Measurements from ENCODE around the gene CTNNA3.

The CTNNA3 gene

DNA sequence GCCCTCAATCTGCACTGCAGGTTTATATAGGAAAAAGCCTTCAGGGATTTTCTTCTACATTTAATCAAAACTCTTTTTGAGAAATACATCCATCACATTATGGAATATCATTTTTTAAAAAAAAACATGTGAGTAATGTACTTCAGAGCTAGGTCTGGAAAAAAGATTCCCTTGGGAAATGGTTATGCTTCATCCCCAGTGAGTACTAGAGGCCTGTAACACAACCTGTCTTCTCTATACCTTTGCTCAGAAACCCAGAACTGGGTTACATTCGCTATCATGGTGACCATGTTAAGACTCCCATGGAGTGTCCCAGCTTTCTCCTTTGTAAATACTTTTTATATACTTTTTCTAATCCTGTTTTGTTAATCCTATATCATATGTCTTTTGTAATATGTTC, 583.2 kb downstream of the CTNNA3 start:
- Histone ChIP-seq H3K4me3 (ENCODE audit: low read depth in 1 of 2, low read length in 2 of 2) (no peak overlapping the region), H3K9me3 (ENCODE audit: control insufficient read depth in 1 of 2, low read length in 2 of 2) (no peaks in the 10 kb centered on the region), H3K9ac (ENCODE audit: low read depth in 1 of 2, low read length in 2 of 2) (no peak overlapping the region), H3K27ac (ENCODE audit: low read depth, low read length) (no peak overlapping the region), H3K27me3 (ENCODE audit: control insufficient read depth in 1 of 2, insufficient read depth in 2 of 2, low read length in 2 of 2) (no peaks in the 10 kb centered on the region), H3K4me1 (ENCODE audit: control insufficient read depth in 1 of 2, insufficient read depth in 2 of 2, low read length in 2 of 2) (no peaks in the 10 kb centered on the region), H3K36me3 (ENCODE audit: control insufficient read depth in 1 of 2, insufficient read depth in 2 of 2, low read length in 2 of 2) (no peaks in the 10 kb centered on the region)

DNA sequence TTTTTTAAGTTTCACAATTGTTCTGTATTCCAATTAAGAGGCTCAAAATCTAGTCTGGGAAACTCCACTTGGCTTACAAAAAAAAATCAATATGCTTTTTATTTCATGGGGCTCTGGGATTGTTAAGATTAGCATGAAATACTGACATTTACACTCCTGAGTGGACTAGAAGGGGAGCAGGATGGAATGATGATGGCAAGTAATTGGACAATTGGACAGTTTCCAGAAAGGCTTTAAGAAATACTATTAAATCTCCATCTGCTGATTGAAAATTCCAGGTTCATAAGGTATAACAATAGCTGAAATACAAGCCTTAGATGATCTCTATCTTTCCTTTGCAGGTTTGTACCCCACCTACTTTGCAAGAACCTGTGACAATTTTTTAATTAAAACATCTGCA, 585.7 kb downstream of the CTNNA3 start:
- Histone ChIP-seq H3K9me3 (ENCODE audit: control insufficient read depth in 1 of 2, low read length in 2 of 2) (no peaks in the 10 kb centered on the region), H3K27ac (ENCODE audit: low read depth, low read length) (no peak overlapping the region), H3K4me3 (ENCODE audit: low read depth in 1 of 2, low read length in 2 of 2) (no peak overlapping the region), H3K9ac (ENCODE audit: low read depth in 1 of 2, low read length in 2 of 2) (no peak overlapping the region), H3K4me1 (ENCODE audit: control insufficient read depth in 1 of 2, insufficient read depth in 2 of 2, low read length in 2 of 2) (no peaks in the 10 kb centered on the region), H3K36me3 (ENCODE audit: control insufficient read depth in 1 of 2, insufficient read depth in 2 of 2, low read length in 2 of 2) (no peaks in the 10 kb centered on the region), H3K27me3 (ENCODE audit: control insufficient read depth in 1 of 2, insufficient read depth in 2 of 2, low read length in 2 of 2) (no peaks in the 10 kb centered on the region)

DNA sequence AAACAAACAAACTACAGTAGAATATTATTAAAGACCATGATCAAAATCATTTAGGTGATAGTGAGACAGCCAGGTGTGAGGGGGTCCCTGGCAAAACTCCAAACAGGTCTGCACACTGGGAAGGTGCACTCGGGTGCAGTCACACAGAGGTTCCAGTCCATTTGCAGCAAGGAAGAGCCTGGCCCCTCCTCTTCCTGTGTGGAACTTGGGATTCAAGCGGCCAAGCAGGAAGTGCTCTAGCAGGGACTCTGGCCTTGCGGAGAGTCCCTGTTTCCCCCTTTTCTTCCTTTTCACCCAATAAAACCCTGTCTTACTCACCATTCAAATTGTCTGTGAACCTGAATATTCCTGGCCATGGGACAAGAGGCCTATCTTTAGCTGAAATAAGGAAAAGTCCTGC, 588.3 kb downstream of the CTNNA3 start:
- Histone ChIP-seq H3K27me3 (ENCODE audit: control insufficient read depth in 1 of 2, insufficient read depth in 2 of 2, low read length in 2 of 2) (no peaks in the 10 kb centered on the region), H3K27ac (ENCODE audit: low read depth, low read length) (no peak overlapping the region), H3K4me3 (ENCODE audit: low read depth in 1 of 2, low read length in 2 of 2) (no peak overlapping the region), H3K36me3 (ENCODE audit: control insufficient read depth in 1 of 2, insufficient read depth in 2 of 2, low read length in 2 of 2) (no peaks in the 10 kb centered on the region), H3K4me1 (ENCODE audit: control insufficient read depth in 1 of 2, insufficient read depth in 2 of 2, low read length in 2 of 2) (no peaks in the 10 kb centered on the region), H3K9ac (ENCODE audit: low read depth in 1 of 2, low read length in 2 of 2) (no peak overlapping the region), H3K9me3 (ENCODE audit: control insufficient read depth in 1 of 2, low read length in 2 of 2) (no peaks in the 10 kb centered on the region)

DNA sequence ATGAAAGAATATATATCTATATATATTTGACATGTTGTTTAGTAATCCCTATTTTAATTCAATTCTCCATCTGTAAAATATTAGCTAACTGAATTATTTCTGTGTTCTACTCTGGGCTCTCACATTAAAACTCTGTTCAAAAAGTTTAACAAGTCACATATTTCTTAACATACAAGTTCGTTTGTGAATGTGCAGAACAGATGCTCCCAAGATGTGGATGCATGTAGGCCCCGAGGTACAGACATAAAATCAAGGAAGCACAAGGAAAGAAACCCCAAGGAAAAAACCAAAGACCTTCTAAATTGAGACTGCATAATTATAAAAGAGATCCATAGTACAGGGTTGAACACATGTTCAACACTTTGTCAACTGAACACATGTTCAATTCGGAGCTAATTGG, 595.0 kb downstream of the CTNNA3 start:
- no peaks in the 10 kb centered on the region for H3K4me1 ChIP-seq (ENCODE audit: control insufficient read depth in 1 of 2, insufficient read depth in 2 of 2, low read length in 2 of 2)
- no peak overlapping the region for H3K27ac ChIP-seq (ENCODE audit: low read depth, low read length)
- H3K9me3 ChIP-seq (ENCODE audit: control insufficient read depth in 1 of 2, low read length in 2 of 2): no peaks in the 10 kb centered on the region
- no peak overlapping the region for H3K4me3 ChIP-seq (ENCODE audit: low read depth in 1 of 2, low read length in 2 of 2)
- no peaks in the 10 kb centered on the region for H3K36me3 ChIP-seq (ENCODE audit: control insufficient read depth in 1 of 2, insufficient read depth in 2 of 2, low read length in 2 of 2)
- no peak overlapping the region for H3K9ac ChIP-seq (ENCODE audit: low read depth in 1 of 2, low read length in 2 of 2)
- no peaks in the 10 kb centered on the region for H3K27me3 ChIP-seq (ENCODE audit: control insufficient read depth in 1 of 2, insufficient read depth in 2 of 2, low read length in 2 of 2)

DNA sequence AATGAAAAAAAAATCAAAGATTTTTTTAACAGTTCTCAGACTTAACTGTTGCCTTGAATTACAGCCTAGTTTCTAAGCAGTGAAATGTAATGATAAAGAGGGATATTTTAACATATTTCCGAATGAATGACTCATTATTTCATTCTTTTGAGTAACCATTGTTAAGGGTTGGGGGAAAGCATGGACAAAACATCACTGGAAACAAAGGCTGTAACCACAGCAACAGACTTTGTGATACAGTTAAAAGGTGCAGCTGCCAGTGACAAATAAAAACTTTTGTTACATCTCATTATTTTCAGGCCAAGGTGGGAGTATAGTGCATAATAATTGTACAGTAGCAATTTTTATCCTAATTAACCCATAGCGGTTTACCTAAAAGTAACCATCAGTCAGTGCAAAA, 597.5 kb downstream of the CTNNA3 start:
- no peaks in the 10 kb centered on the region for H3K36me3 ChIP-seq (ENCODE audit: control insufficient read depth in 1 of 2, insufficient read depth in 2 of 2, low read length in 2 of 2)
- H3K27ac ChIP-seq (ENCODE audit: low read depth, low read length): no peak overlapping the region
- H3K9ac ChIP-seq (ENCODE audit: low read depth in 1 of 2, low read length in 2 of 2): no peak overlapping the region
- H3K4me1 ChIP-seq (ENCODE audit: control insufficient read depth in 1 of 2, insufficient read depth in 2 of 2, low read length in 2 of 2): no peaks in the 10 kb centered on the region
- H3K4me3 ChIP-seq (ENCODE audit: low read depth in 1 of 2, low read length in 2 of 2): no peak overlapping the region
- no peaks in the 10 kb centered on the region for H3K9me3 ChIP-seq (ENCODE audit: control insufficient read depth in 1 of 2, low read length in 2 of 2)
- H3K27me3 ChIP-seq (ENCODE audit: control insufficient read depth in 1 of 2, insufficient read depth in 2 of 2, low read length in 2 of 2): no peaks in the 10 kb centered on the region

DNA sequence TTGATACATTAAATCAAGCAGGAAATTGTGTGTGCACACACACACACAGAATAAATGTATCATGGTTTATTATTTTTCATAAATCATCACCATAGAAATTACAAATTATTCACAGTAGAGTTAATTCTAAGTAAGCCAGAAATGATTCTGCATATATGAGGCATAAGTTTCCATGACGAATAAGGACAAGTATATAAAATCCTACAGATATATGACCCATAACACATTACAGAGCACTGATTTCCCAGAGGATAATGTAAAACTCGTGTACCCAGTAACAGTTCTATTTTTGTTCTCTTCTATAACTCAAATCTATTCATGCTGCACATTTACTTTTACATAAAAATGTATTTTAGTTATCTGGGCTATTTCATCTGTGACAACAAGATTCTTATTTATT, 600.5 kb downstream of the CTNNA3 start:
- Histone ChIP-seq H3K4me1 (ENCODE audit: control insufficient read depth in 1 of 2, insufficient read depth in 2 of 2, low read length in 2 of 2) (no peaks in the 10 kb centered on the region), H3K27ac (ENCODE audit: low read depth, low read length) (no peak overlapping the region), H3K27me3 (ENCODE audit: control insufficient read depth in 1 of 2, insufficient read depth in 2 of 2, low read length in 2 of 2) (no peaks in the 10 kb centered on the region), H3K36me3 (ENCODE audit: control insufficient read depth in 1 of 2, insufficient read depth in 2 of 2, low read length in 2 of 2) (no peaks in the 10 kb centered on the region), H3K9me3 (ENCODE audit: control insufficient read depth in 1 of 2, low read length in 2 of 2) (no peaks in the 10 kb centered on the region), H3K9ac (ENCODE audit: low read depth in 1 of 2, low read length in 2 of 2) (no peak overlapping the region), H3K4me3 (ENCODE audit: low read depth in 1 of 2, low read length in 2 of 2) (no peak overlapping the region)

DNA sequence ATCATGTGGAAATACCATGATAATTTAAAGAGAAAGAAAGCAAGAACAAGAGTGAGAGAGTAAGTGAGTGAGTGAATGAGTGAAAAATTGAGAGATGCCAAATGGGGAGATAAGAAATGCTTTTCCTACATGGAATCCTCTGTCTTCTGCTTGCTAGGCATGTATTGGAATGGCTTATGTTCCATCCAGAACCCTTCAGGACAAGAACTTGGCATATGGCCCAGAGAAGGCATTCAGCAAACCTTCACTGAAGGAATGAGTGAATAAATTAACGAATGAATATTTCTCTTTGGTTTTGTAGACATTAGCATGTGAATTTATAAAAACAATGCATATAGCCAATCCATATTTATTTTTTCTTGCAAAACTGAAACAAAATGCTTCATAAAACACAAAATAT, 608.0 kb downstream of the CTNNA3 start:
- Histone ChIP-seq H3K9ac (ENCODE audit: low read depth in 1 of 2, low read length in 2 of 2) (no peak overlapping the region), H3K9me3 (ENCODE audit: control insufficient read depth in 1 of 2, low read length in 2 of 2) (no peaks in the 10 kb centered on the region), H3K27me3 (ENCODE audit: control insufficient read depth in 1 of 2, insufficient read depth in 2 of 2, low read length in 2 of 2) (no peaks in the 10 kb centered on the region), H3K36me3 (ENCODE audit: control insufficient read depth in 1 of 2, insufficient read depth in 2 of 2, low read length in 2 of 2) (no peaks in the 10 kb centered on the region), H3K4me3 (ENCODE audit: low read depth in 1 of 2, low read length in 2 of 2) (no peak overlapping the region), H3K4me1 (ENCODE audit: control insufficient read depth in 1 of 2, insufficient read depth in 2 of 2, low read length in 2 of 2) (no peaks in the 10 kb centered on the region), H3K27ac (ENCODE audit: low read depth, low read length) (no peak overlapping the region)

DNA sequence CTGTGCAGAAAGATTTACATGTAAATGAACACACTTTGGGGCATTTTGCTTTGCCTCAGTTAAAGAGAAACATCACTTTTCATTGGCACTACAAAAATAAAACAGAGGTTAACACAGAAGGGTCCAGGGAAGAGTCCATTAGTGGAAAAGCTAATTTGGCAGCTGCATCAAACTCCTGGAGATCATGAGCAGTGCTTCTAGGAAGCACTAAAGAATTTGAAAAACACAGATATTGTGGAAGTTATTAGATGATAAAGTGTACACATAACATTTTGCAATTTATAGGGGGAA, 608.9 kb downstream of the CTNNA3 start:
- no peaks in the 10 kb centered on the region for H3K9me3 ChIP-seq (ENCODE audit: control insufficient read depth in 1 of 2, low read length in 2 of 2)
- no peak overlapping the region for H3K9ac ChIP-seq (ENCODE audit: low read depth in 1 of 2, low read length in 2 of 2)
- no peak overlapping the region for H3K27ac ChIP-seq (ENCODE audit: low read depth, low read length)
- no peaks in the 10 kb centered on the region for H3K36me3 ChIP-seq (ENCODE audit: control insufficient read depth in 1 of 2, insufficient read depth in 2 of 2, low read length in 2 of 2)
- H3K4me3 ChIP-seq (ENCODE audit: low read depth in 1 of 2, low read length in 2 of 2): no peak overlapping the region
- no peaks in the 10 kb centered on the region for H3K27me3 ChIP-seq (ENCODE audit: control insufficient read depth in 1 of 2, insufficient read depth in 2 of 2, low read length in 2 of 2)
- H3K4me1 ChIP-seq (ENCODE audit: control insufficient read depth in 1 of 2, insufficient read depth in 2 of 2, low read length in 2 of 2): no peaks in the 10 kb centered on the region

DNA sequence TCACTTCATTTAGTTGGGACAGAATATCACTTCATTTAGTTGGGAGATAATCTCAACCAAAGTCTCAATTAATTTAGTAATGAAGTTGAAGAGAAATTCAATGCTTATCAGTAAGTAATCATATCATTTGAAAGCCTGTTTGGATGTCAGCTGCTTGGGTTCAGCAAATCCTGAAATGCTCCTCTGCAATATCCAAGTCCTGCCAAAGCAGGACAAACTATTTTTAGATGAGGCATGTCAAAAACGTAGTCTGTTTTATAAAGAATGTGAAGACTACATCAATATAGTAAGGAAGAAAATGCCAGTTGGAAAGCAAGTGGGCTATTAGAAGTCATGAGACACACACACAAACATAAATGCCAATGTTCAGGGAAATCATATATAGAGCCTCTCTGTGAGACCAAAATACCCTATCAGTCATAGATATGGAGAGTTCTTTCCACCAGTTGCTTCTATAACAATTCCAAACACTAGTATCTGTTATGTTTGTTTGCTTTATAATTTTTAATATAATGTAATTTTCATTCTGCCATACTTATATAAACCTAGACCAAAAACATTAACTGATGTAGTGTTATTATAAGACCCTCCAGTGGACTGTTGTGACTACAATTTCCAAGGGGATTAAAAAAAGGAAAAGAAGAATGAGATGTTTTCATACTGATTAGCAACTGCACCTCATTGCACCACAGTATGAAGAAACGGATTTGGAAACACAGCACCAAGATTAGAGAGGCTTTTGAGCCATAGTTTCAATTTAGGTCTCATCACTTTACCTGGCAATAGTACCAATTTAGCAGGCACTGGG, 609.5 kb downstream of the CTNNA3 start:
- Histone ChIP-seq H3K9ac (ENCODE audit: low read depth in 1 of 2, low read length in 2 of 2) (no peak overlapping the region), H3K27me3 (ENCODE audit: control insufficient read depth in 1 of 2, insufficient read depth in 2 of 2, low read length in 2 of 2) (no peaks in the 10 kb centered on the region), H3K36me3 (ENCODE audit: control insufficient read depth in 1 of 2, insufficient read depth in 2 of 2, low read length in 2 of 2) (no peaks in the 10 kb centered on the region), H3K4me1 (ENCODE audit: control insufficient read depth in 1 of 2, insufficient read depth in 2 of 2, low read length in 2 of 2) (no peaks in the 10 kb centered on the region), H3K27ac (ENCODE audit: low read depth, low read length) (no peak overlapping the region), H3K9me3 (ENCODE audit: control insufficient read depth in 1 of 2, low read length in 2 of 2) (no peaks in the 10 kb centered on the region), H3K4me3 (ENCODE audit: low read depth in 1 of 2, low read length in 2 of 2) (no peak overlapping the region)

DNA sequence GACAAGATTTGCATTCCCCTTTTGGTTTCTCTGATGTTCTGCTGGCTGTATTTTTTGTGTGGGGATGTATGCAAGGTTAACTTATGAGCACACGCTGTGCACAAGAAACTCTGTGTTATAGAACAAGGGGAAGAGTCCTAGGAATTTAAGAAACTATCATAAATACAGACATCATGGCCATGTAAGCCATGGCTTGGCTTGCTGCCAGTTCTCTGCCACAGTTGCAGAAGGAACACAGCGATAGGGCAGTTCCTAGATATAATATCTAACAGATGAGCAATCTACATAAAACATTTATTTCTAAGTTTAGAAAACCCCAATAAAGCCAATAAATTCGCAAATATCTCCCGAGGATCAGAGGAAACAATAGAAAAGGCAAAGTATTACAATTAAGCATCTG, 616.9 kb downstream of the CTNNA3 start:
- no peaks in the 10 kb centered on the region for H3K9me3 ChIP-seq (ENCODE audit: control insufficient read depth in 1 of 2, low read length in 2 of 2)
- no peaks in the 10 kb centered on the region for H3K4me1 ChIP-seq (ENCODE audit: control insufficient read depth in 1 of 2, insufficient read depth in 2 of 2, low read length in 2 of 2)
- no peaks in the 10 kb centered on the region for H3K36me3 ChIP-seq (ENCODE audit: control insufficient read depth in 1 of 2, insufficient read depth in 2 of 2, low read length in 2 of 2)
- H3K9ac ChIP-seq (ENCODE audit: low read depth in 1 of 2, low read length in 2 of 2): no peak overlapping the region
- H3K27ac ChIP-seq (ENCODE audit: low read depth, low read length): no peak overlapping the region
- H3K27me3 ChIP-seq (ENCODE audit: control insufficient read depth in 1 of 2, insufficient read depth in 2 of 2, low read length in 2 of 2): no peaks in the 10 kb centered on the region
- H3K4me3 ChIP-seq (ENCODE audit: low read depth in 1 of 2, low read length in 2 of 2): no peak overlapping the region

DNA sequence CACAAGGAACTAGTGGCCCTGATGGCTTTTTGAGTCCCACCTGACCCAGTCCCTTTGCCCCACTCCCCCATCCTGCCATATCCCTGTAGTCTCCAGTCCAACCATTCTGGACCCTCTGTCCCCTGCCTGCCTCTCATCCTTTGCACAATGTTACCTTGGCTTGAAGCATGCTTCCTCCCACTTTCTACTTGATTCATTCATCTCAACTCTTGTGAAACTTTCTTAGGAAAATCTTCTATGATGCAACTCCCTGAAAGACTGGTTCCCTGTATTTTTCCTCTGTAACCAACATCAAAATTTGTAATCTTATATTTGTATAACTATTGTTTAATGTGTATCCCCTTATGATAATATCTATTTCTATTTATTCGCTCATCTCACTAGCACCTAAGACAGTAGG, 618.6 kb downstream of the CTNNA3 start:
- Histone ChIP-seq H3K9me3 (ENCODE audit: control insufficient read depth in 1 of 2, low read length in 2 of 2) (no peaks in the 10 kb centered on the region), H3K27me3 (ENCODE audit: control insufficient read depth in 1 of 2, insufficient read depth in 2 of 2, low read length in 2 of 2) (no peaks in the 10 kb centered on the region), H3K9ac (ENCODE audit: low read depth in 1 of 2, low read length in 2 of 2) (no peak overlapping the region), H3K4me3 (ENCODE audit: low read depth in 1 of 2, low read length in 2 of 2) (no peak overlapping the region), H3K36me3 (ENCODE audit: control insufficient read depth in 1 of 2, insufficient read depth in 2 of 2, low read length in 2 of 2) (no peaks in the 10 kb centered on the region), H3K4me1 (ENCODE audit: control insufficient read depth in 1 of 2, insufficient read depth in 2 of 2, low read length in 2 of 2) (no peaks in the 10 kb centered on the region), H3K27ac (ENCODE audit: low read depth, low read length) (no peak overlapping the region)

All from duodenal mucosa (tissue), 2 donors.